NCI-H2196 (cell line): ENCODE data around the gene EPHB2.

ENCODE experiments used
- DNase-seq: peaks from one replicate; lab custom pipeline; 2025; ENCODE audit not compliant: unreplicated experiment; lab: John Stamatoyannopoulos, UW

EPHB2 gene

DNA sequence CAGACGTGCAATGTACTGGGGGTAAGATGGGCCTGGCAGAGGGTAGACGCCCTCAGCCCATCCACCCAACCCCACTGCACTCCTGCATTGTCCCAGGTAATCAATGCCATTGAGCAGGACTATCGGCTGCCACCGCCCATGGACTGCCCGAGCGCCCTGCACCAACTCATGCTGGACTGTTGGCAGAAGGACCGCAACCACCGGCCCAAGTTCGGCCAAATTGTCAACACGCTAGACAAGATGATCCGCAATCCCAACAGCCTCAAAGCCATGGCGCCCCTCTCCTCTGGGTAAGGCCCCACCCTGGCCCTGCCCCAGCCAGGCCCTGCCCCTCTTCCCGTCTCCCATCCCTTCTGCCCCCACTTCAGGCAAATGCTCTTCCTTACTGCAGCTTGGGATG, 199.6 kb downstream of the EPHB2 start:
- DNase-seq: no peak

DNA sequence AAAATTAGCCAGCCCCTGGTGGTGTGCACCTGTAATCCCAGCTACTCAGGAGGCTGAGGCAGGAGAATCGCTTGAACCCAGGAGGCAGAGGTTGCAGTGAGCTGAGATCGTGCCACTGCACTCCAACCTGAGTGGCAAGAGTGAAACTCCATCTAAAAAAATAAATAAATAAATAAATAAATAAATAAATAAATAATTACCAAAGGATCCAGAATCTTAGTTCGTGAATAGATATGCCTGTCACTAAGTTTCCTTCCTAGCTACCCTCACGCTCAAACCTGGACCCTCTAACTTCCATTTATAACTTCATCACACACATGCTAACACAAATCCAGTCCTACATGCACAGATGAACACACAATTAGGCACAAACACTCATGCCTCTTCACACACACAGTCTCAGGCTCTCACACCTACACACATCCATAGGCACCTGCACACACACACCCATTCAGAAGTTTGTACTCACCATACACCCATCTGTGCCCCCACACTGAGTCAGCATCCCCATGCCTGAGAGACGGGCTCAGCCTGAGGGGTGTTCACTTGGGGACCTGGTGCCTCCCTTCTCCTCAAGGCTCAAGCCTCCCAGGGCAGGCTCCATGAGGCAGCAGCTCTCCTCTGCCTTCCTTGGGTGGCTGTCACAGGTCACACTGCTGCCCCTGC, 200.5 kb downstream of the EPHB2 start:
- no peak for DNase-seq

DNA sequence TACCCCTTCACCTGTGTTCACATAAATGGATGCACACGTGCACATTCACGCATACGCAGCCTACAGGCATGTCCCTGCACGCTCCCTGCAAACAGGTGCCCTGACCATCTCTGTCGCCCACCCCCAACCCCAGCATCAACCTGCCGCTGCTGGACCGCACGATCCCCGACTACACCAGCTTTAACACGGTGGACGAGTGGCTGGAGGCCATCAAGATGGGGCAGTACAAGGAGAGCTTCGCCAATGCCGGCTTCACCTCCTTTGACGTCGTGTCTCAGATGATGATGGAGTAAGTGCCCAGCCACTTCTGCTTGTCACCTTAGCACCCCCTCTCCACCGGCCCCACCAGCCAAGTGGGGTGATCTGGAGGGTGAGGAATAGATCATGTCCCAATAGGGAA, 201.7 kb downstream of the EPHB2 start:
- no peak for DNase-seq

DNA sequence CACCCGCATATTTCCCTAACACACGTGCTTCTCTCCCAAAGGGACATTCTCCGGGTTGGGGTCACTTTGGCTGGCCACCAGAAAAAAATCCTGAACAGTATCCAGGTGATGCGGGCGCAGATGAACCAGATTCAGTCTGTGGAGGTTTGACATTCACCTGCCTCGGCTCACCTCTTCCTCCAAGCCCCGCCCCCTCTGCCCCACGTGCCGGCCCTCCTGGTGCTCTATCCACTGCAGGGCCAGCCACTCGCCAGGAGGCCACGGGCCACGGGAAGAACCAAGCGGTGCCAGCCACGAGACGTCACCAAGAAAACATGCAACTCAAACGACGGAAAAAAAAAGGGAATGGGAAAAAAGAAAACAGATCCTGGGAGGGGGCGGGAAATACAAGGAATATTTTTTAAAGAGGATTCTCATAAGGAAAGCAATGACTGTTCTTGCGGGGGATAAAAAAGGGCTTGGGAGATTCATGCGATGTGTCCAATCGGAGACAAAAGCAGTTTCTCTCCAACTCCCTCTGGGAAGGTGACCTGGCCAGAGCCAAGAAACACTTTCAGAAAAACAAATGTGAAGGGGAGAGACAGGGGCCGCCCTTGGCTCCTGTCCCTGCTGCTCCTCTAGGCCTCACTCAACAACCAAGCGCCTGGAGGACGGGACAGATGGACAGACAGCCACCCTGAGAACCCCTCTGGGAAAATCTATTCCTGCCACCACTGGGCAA, 202.9 kb downstream of the EPHB2 start:
- DNase-seq: no peak

DNA sequence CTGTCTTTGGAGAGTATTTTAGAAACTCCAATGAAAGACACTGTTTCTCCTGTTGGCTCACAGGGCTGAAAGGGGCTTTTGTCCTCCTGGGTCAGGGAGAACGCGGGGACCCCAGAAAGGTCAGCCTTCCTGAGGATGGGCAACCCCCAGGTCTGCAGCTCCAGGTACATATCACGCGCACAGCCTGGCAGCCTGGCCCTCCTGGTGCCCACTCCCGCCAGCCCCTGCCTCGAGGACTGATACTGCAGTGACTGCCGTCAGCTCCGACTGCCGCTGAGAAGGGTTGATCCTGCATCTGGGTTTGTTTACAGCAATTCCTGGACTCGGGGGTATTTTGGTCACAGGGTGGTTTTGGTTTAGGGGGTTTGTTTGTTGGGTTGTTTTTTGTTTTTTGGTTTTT, 203.5 kb downstream of the EPHB2 start:
- DNase-seq: no peak

DNA sequence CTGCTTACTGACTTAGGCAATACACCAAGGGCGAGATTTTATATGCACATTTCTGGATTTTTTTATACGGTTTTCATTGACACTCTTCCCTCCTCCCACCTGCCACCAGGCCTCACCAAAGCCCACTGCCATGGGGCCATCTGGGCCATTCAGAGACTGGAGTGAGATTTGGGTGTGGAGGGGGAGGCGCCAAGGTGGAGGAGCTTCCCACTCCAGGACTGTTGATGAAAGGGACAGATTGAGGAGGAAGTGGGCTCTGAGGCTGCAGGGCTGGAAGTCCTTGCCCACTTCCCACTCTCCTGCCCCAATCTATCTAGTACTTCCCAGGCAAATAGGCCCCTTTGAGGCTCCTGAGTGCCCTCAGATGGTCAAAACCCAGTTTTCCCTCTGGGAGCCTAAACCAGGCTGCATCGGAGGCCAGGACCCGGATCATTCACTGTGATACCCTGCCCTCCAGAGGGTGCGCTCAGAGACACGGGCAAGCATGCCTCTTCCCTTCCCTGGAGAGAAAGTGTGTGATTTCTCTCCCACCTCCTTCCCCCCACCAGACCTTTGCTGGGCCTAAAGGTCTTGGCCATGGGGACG, 204.1 kb downstream of the EPHB2 start:
- DNase-seq: no peak

DNA sequence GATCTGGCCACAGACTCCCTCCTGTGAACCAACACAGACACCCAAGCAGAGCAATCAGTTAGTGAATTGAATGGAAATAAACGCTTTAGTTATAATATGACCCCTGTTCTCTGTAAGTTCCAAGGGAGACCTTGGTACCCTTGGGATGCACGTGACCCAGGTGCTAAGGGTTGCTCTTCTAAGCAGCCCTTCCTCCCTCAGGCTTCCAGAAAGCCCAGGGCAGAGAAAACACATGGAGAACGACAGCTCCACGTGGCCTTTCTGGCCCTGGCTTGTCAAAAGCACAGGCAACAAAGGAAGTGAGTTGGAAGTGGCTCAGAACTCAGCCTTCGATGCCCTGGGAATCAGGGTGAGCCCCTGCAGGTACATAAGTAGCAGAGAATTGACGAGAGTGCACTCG, 204.6 kb downstream of the EPHB2 start:
- DNase-seq: no peak

DNA sequence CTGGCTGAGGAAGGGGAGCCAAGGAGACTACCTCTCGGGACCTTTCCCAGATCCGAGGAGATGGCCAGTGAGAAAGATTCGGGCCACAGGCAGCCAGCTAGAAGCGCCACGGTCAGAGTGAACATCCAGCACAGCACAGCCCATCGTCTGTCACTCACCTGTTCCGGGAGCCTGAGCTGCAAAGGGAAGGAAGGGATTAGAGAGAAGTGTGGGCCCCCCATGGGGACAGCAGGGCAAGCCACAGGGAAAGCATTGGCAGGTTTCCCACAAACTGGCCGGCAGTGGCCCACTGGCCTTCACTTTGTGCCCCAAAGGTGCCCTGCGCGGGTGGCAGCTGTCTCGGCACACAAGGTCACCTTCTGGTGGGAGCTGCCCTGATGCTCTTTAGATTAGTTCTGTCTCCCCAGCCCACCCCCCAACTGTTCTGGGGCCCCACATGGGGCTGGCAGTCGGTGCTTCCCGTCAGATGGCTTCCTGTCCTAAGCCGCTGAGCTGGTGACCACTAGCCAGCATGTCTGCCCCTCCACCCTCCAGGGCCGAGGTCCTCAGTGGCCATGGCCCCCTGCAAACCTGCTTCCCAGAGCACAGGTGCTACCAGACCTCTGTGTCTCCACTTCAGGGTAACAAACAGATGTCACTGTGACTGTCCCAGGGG, 205.3 kb downstream of the EPHB2 start:
- no peak for DNase-seq

DNA sequence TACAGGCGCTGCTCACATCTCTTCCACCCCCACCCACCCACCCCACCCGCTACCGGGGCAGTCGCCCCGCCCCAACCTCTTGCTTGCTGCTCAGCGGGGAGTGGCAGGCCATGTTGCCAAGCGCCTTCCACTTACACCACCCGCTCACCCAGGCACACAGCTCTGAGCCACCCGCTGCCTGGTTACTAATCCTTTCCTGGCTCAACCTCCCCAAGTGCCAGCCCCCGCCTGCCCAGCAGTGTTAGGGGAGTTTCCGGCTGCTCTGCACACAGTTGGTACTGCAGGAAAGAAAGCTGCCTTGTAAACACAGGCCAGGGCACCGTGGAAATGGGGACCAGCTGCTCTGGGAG, 205.8 kb downstream of the EPHB2 start:
- no peak for DNase-seq

DNA sequence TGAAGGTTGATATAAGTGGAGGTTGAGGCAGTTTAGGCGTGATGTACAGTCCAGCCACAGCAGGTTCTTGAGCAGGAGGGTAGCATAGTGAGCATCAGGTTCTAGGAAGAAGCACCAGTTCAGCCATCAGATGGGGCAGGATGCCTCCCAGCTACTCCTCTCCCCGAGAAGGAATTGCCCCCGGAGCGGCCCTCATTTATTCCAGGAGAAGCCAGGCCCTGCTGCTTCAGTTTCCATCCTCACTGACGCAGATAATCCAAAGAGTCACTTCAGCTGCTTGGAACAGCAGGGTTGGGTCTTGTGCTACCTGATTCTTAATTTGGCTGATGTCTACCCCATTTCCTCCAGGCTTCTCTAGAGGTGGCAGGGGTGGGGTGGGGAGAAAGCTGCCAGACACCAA, 207.3 kb downstream of the EPHB2 start:
- DNase-seq: no peak

DNA sequence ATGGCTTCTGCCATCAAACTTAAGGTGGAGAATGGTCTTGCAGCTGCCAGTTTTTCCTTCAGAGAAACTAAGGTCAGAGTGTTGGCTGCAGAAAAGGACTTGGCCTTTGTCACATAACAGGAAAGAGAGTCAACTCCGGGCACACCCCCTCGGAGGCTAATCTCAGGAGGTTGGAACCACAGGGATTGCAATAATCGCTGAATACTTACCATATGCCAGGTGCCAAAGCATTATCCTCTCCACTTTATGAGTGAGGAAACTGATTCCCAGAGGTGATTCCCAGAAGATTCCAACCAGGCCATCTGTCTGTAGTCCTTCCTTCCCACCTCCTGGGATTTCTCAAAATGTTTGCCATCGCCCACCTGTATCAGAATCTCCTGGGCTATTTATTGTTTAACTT, 208.0 kb downstream of the EPHB2 start:
- no peak for DNase-seq

DNA sequence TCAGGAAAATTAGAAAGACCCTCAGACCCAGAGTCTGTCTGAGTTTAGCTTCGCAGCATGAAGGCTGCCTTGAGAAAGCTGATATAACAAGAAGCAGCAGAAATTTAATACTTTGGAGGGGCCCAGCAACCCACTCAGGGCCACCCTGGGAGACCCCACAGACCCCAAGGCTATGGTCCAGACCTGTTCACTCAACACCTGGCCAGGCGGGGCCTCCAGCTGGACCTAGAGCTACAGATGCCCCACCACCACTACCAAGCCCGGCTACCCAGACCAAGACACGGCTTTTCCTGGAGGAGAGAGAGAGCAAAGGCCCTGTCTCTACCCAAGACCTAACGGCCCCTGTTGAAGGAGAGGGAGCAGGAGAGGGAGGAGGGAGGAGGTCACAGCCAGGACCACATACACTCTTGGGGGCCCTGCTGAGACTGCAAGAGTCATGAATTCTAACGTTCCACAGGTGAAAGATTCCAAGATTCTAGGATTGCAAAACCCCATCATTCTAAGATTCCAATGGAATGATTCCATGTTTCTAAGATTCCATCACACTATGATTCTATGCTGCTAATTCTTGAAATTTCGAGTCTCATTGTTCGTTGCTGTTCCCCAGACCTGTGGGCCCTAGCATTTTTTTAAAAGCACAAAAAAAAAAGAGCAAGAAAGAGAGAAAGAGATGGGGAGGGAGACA, 208.8 kb downstream of the EPHB2 start:
- DNase-seq: no peak

DNA sequence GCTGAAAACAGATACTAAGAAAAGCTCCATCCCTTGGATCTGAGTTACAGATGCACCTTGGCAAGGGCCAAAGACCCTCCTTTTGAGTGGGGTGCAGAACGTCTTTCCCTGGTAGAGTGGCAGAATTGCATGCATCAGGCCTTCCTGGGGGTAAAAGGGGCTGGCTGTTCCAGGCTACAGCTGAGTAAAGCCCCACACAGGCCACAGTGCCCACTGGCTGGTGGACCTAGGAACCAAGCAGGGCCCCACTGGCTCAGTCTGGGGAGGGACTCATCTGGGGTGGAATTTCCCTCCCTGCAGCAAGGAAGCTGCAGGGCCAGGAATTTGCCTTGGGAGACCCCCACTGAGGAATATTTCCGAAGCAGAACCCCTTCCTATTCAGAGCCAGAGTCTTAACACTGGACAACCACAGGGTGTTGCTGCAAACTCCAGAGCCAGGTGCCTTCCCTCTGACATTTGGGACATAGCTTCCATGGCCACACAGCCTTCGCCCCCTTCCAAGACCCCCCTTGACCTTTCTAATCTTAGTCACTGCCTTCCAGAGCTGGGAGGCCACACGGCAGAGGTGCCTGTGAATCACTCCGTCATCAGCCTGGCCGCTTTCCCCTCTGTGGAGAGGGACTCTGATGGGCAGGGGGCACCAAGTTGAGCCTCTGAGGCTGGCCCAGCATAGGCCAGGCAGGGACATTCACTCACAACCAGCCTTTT, 209.5 kb downstream of the EPHB2 start:
- no peak for DNase-seq

DNA sequence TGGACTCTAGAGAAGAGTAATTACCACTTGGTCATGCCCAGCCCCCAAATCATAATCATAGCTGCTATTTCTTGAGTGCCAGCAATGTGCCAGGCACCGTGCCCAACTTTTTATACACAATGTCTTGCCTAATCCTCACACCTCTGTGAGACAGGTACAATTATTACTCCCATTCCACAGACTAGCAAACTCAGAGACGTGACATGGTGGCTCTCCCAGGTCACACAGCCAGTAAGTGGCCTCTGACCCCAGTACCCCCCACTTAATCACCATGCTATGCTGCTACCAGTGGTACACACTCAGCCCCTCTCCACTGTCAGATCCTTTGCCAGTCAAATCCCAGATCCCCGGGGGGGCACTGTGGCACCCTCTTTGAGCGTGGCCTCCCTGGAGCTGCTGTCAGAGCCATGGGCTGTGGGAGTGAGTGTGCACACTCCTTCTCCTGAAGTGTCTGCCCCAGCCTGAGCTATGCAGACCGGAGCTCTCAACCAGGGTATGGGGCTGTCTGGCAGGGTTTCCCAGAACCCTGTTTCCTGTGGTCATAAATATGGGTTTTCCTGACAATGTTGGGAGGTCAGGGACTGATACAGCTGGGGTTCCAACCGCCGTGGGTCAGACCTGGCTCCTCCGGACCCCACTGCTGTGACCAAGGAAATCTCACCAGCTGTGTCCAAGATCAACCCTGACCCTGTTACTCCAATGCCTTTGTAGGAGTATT, 210.3 kb downstream of the EPHB2 start:
- DNase-seq: no peak

DNA sequence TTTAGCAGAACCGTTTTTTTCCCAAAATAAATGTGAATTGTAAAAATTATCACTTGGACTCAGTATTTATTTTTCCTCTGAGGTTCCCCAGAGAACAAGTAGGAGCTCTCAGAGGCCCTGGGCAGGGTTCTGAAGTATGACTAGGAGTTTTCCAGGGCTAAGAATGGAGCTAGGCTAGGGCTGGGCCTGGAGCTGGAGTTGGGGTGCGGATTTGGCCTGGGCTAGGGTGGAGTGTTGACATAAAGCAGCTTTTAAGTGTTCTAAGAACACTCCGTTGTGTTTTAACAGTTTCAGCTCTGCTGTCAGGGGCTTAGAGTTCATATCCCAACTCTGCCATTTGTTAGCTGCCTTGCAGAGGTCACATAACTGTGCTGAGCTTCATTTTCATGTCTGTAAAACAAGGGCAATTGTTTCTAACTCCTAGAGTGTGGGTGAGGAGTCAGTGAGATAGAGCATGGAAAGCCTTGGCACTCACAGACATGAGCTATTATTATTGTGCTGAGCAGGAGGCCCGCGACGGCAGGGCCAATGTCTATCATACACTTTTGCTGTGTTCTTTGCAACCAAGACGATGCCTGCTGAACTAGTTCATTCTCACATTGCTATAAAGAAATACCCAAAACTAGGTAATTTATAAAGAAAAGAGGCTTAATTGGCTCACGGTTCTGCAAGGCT, 210.9 kb downstream of the EPHB2 start:
- no peak for DNase-seq

DNA sequence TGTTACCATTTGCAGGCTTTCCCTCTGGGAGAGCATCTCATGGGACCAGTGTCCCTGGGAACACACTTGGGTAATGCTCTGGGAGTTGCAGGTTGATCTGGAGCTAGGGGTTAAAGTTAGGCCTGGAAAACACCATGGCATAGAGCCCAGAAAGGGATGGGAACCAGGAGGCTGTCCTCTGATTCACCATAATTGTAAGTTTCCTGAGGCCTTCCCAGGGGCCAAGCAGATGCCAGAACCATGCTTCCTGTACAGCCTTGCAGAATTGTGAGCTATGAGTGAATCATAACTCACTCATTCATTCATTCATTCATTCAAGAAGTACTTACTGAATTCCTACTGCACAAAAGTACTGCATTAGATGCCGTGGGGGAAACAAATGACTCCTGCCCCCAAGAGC, 212.0 kb downstream of the EPHB2 start:
- no peak for DNase-seq

DNA sequence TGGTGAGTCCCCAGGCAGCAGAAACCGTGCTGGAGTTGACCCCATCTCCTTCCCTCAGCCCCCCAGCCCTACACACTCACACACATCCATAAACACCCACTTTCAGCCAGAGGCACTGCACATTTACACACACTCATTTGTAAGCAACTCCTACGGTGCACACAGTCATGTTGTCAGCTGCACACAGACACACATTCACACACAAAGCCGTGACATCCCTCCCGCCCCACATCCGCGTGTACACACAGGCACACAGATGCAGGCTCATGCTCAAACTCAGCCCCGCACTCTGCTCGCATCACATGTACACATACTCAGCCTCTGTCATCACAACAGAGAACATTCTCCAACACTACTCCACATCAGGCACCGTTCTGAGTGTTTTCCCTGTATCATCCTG, 214.5 kb downstream of the EPHB2 start:
- no peak for DNase-seq

DNA sequence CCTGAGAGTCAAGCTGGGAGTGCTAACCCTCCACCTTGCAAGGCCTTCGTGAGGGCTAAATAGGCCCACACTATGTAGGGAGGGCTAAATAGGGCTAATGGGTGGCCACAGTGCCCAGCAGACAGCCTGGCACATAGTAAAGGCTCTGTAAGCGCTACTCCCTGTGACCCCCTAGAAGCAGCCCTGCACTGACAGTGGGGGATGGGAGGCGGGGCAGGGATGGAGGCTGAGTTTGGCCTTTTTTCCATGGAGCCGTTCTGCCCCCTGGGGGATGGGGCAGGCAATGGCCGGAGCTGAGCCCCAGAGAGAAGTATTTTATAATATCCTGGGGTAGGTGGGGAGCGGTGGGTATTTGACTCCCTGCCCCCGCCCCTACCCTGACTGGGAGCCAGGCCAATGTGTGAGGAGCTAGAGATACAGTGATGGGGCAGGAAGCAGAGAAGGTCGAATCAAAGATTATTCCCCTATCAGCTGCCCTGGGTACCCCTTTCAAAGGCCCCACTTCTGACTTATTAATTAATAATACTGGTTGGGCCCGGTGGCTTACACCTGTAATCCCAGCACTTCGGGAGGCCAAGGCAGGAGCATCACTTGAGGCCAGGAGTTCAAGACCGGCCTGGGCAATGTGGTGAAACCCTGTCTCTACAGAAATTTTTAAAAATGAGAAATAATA, 219.7 kb downstream of the EPHB2 start:
- DNase-seq: peak; percentile 28

DNA sequence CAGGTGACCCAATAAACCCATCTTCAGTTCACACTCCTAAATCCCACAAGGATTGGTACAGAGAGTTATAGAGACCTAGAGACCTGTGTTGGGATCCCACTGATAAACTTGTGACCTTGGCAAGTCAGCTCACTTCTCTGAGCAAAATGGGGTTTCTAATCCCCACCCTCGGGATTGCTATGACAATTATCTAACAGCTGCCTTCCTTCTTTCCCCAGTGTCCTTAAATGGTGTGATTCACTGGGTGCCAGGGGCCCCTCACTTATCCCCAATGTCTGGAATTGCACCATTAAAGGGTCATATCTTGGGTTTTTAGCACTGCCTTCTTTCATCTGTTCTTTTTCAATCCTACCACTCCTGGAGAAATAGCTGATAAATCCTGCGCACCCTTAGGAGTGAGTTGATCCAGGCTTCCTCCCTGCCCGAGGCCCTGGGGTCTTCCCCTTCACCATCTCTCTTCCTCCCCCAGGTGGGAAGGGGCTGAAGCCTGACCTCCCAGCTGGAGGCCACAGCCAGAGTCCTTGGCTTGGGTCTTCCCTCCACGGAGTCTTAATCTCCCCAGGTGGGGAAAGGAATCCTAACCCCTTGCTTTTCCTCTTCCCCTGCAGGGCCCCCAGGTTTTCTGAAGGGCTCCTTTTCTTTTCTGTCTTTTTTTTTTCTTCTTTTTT, 222.3 kb downstream of the EPHB2 start:
- DNase-seq: no peak
